Caco-2 (cell line): ENCODE measurements around the gene PTPRG. TPM values are rescaled to one million over a fixed set of nuclear protein-coding genes. Genes with fewer than 3 reads are reported as not detected.

Source experiments
- BruUV-seq: library from RNA; stranded (reverse); fragments of 400-500 nt; replicated peaks from 2 replicates; lab custom pipeline; 2021; lab: Mats Ljungman, UMichigan
- CTCF ChIA-PET: fragments of 300-600 bp; sonication (Branson Sonifier 250); formaldehyde crosslinking; loops from one replicate; lab custom pipeline; 2022; ENCODE audit warnings: antibody characterized with exemption; lab: Charles Lee
- POLR2A ChIA-PET: fragments of 300-600 bp; sonication (Branson Sonifier 250); formaldehyde crosslinking; loops from one replicate; lab custom pipeline; 2022; ENCODE audit warnings: antibody characterized with exemption; lab: Charles Lee
- DNase-seq, 2 experiments: peaks; one replicate each; pipeline versions ENCODE4 v3.0.0 to v3.0.0-alpha.2; 2020 to 2022
- H3K27me3 ChIP-seq: replicated peaks from 2 replicates; pipeline ENCODE4 v1.6.0; 2011; ENCODE audit warnings: low read length; ENCODE audit not compliant: control insufficient read depth, insufficient read depth
- H3K36me3 ChIP-seq: 2 replicates; pipeline ENCODE4 v1.5.1; 2011; ENCODE audit warnings: low read length; ENCODE audit not compliant: control insufficient read depth, insufficient read depth
- H3K4me1 ChIP-seq: fragments of 250-450 bp; sonication (Bioruptor Pico); 2 replicates; pipeline ENCODE4 v1.5.1; 2020; ENCODE audit warnings: mild to moderate bottlenecking
- H3K4me3 ChIP-seq: 2 replicates; pipeline ENCODE4 v1.5.1; 2011; ENCODE audit warnings: low read depth, mild to moderate bottlenecking, control low read depth, low read length
- H3K9me3 ChIP-seq: fragments of 250-450 bp; sonication (Bioruptor Pico); 2 replicates; pipeline ENCODE4 v1.5.1; 2020; ENCODE audit warnings: mild to moderate bottlenecking, moderate library complexity
- H3K27ac Mint-ChIP-seq: one replicate; pipeline ENCODE4 v1.8.0; 2022; ENCODE audit warnings: mixed read lengths; ENCODE audit not compliant: unreplicated experiment
- H3K27me3 Mint-ChIP-seq: one replicate; pipeline ENCODE4 v1.8.0; 2022; ENCODE audit warnings: mixed read lengths; ENCODE audit not compliant: insufficient read depth, unreplicated experiment
- H3K36me3 Mint-ChIP-seq: one replicate; pipeline ENCODE4 v1.8.0; 2022; ENCODE audit warnings: mild to moderate bottlenecking, mixed read lengths; ENCODE audit not compliant: insufficient read depth, unreplicated experiment
- H3K4me1 Mint-ChIP-seq: one replicate; pipeline ENCODE4 v1.8.0; 2022; ENCODE audit warnings: low read depth, mixed read lengths; ENCODE audit not compliant: unreplicated experiment
- H3K4me3 Mint-ChIP-seq: one replicate; pipeline ENCODE4 v1.8.0; 2022; ENCODE audit warnings: mild to moderate bottlenecking, moderate library complexity, mixed read lengths; ENCODE audit not compliant: unreplicated experiment
- H3K9me3 Mint-ChIP-seq: one replicate; pipeline ENCODE4 v1.8.0; 2022; ENCODE audit warnings: mixed read lengths; ENCODE audit not compliant: unreplicated experiment
- CTCF ChIP-seq, 2 experiments: fragments of 200-600 bp in 1 of 2; IDR thresholded peaks; 1 replicate in 1 of 2; 2 replicates in 1 of 2; pipeline versions ENCODE4 v1.5.1 to v1.8.0; 2011 to 2022; ENCODE audit warnings: antibody characterized with exemption in 1 of 2, control low read depth in 1 of 2, inconsistent platforms in 1 of 2, low read depth in 1 of 2, low read length in 1 of 2, mild to moderate bottlenecking in 1 of 2, moderate library complexity in 1 of 2; ENCODE audit not compliant: insufficient read depth in 1 of 2, severe bottlenecking in 1 of 2, unreplicated experiment in 1 of 2
- intact Hi-C: fragments of 100-400 bp; cut with micrococcal nuclease; formaldehyde crosslinking; loops from one replicate; pipeline ENCODE4 v1.10.0; 2022; ENCODE audit not compliant: unreplicated experiment
- total RNA-seq: library from RNA; stranded (reverse); gene quantifications from 2 replicates; pipeline ENCODE4 v1.2.3, GENCODE V29; 2022

The PTPRG gene
- total RNA-seq, 1 experiment from 2014 or later = 46.4 TPM

DNA sequence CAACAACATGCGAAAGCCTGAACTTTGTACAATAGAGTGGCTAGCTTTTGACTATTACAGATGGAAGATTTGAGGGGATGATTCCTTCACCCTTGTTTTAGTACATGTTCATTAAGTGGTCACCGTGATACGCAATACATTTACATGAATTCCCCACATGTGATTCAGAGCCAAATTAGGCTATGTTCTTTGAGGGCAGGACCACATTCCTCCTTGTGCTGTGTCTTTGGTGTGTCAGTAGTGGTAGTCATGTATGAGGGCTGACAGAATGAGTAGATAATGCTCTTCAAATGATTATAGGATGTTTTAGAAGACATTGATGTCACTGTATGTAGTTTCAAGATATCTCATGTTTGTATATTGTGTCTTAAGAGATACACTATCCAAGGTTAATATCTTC is 12.1 kb downstream of the PTPRG start:
- Mint-ChIP-seq H3K4me3 (no peak overlapping the region), H3K4me1 (no peaks in the 10 kb centered on the region), H3K27ac (no peak overlapping the region), H3K36me3 (peaks cover 22% of the 10 kb centered on the region), H3K27me3 (no peaks in the 10 kb centered on the region), H3K9me3 (no peaks in the 10 kb centered on the region)
- peaks cover 8% of the 10 kb centered on the region; the same call in 1 of the 2 replicates for H3K4me1 ChIP-seq
- CTCF ChIA-PET = no interaction called here
- H3K27me3 ChIP-seq = no peaks in the 10 kb centered on the region
- TF ChIP-seq CTCF (IDR thresholded peaks at IDR 0.05; ENCODE audit: insufficient read depth in 1 of 2, low read depth in 1 of 2, low read length in 1 of 2, severe bottlenecking in 1 of 2, unreplicated experiment in 1 of 2) = no peak
- DNase-seq = no peak
- BruUV-seq = no TSS peak
- intact Hi-C loops = no loop called here
- no peaks in the 10 kb centered on the region for H3K9me3 ChIP-seq
- POLR2A ChIA-PET = no interaction called here
- no peak overlapping the region for H3K4me3 ChIP-seq
- H3K36me3 ChIP-seq = no peaks in the 10 kb centered on the region

- Mint-ChIP-seq H3K4me3 (no peak overlapping the region), H3K9me3 (no peaks in the 10 kb centered on the region), H3K36me3 (peaks cover 22% of the 10 kb centered on the region), H3K27ac (no peak overlapping the region), H3K4me1 (no peaks in the 10 kb centered on the region), H3K27me3 (no peaks in the 10 kb centered on the region)
- Histone ChIP-seq H3K9me3 (no peaks in the 10 kb centered on the region), H3K27me3 (no peaks in the 10 kb centered on the region), H3K4me1 (peaks cover 9% of the 10 kb centered on the region; the same call in 1 of the 2 replicates), H3K36me3 (no peaks in the 10 kb centered on the region), H3K4me3 (no peak overlapping the region)
- no peak for DNase-seq
- no TSS peak for BruUV-seq
- intact Hi-C loops = no loop called here
- no peak for TF ChIP-seq CTCF (IDR thresholded peaks at IDR 0.05; ENCODE audit: insufficient read depth in 1 of 2, low read depth in 1 of 2, low read length in 1 of 2, severe bottlenecking in 1 of 2, unreplicated experiment in 1 of 2)
- ChIA-PET CTCF (no interaction called here), POLR2A (no interaction called here)
Observed at GRCh38 chr3:61574854-61575253, 13.5 kb downstream of the PTPRG start.

GRCh38 chr3:61575893-61576292 is 14.5 kb downstream of the PTPRG start:
- Mint-ChIP-seq H3K36me3 (peaks cover 20% of the 10 kb centered on the region), H3K4me1 (no peaks in the 10 kb centered on the region), H3K9me3 (no peaks in the 10 kb centered on the region), H3K27ac (no peak overlapping the region), H3K4me3 (no peak overlapping the region), H3K27me3 (no peaks in the 10 kb centered on the region)
- peaks cover 9% of the 10 kb centered on the region; the same call in 1 of the 2 replicates for H3K4me1 ChIP-seq
- no peak for DNase-seq
- H3K4me3 ChIP-seq = no peak overlapping the region
- no peak for TF ChIP-seq CTCF (IDR thresholded peaks at IDR 0.05; ENCODE audit: insufficient read depth in 1 of 2, low read depth in 1 of 2, low read length in 1 of 2, severe bottlenecking in 1 of 2, unreplicated experiment in 1 of 2)
- no peaks in the 10 kb centered on the region for H3K36me3 ChIP-seq
- H3K9me3 ChIP-seq = no peaks in the 10 kb centered on the region
- ChIA-PET CTCF (no interaction called here), POLR2A (no interaction called here)
- intact Hi-C loops = no loop called here
- BruUV-seq = no TSS peak
- H3K27me3 ChIP-seq = no peaks in the 10 kb centered on the region
